GM10248 (cell line): ENCODE measurements around the gene WDR47.

Experiments
- CTCF ChIA-PET: fragments of 300-600 bp; sonication (Branson Sonifier 250); formaldehyde crosslinking; extraction: SDS; loops from one replicate; lab custom pipeline; 2021; ENCODE audit warnings: antibody characterized with exemption; lab: Yijun Ruan, JAX
- POLR2A ChIA-PET: fragments of 350-650 bp; sonication (Branson Sonifier 250); formaldehyde crosslinking; extraction: SDS; loops from one replicate; lab custom pipeline; 2020; ENCODE audit warnings: antibody characterized with exemption; lab: Yijun Ruan, JAX
- DNase-seq: peaks from one replicate; pipeline ENCODE4 v3.0.0; 2012; ENCODE audit errors: extremely low spot score
- CTCF ChIP-seq: IDR thresholded peaks from 2 replicates; pipeline ENCODE4 v1.5.1; 2012; ENCODE audit warnings: mild to moderate bottlenecking, low read depth; ENCODE audit errors: extremely low read depth, missing control alignments, control extremely low read depth

Gene WDR47

DNA sequence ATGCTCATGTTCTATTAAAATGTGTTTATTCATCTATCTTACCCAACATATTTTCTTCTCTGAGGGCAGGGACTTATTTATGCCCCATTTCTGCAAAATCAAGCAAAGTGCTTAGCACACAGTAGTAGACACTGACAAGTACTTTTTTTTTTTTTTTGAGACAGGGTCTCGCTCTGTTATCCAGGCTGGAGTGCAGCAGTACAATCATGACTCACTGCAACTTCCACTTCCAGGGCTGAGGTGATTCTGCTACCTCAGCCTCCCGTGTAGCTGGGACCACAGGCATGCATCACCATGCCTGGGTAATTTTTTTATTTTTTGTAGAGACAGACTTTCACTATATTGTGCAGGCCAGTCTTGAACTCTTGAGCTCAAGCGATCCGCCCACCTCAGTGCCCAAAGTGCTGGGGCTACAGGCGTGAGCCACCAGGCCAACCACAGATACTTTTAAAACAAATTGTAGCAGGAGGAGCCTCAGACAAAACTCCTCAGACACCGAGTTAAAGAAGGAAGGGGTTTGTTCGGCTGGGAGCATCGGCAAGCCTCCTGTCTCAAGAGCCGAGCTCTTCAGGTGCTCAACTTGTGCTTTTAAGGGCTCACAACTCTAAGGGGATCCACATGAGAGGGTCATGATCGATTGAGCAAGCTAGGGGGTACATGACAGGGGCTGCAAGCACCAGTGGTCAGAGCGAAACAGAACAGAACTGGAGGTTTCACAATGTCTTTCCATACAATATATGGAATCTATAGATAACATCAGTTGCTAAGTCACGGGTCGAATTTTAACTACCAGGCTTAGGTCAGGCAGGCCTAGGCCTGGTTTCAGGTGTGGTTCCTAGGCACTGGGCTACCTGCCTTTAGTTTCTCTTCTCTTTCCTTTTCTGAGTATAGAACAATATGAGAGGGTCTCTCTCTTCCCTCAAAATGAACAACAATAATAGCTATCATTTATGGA lies 42.9 kb upstream of the WDR47 start:
- CTCF ChIA-PET: interaction anchor here (1.4 to 4.0 kb wide), 3 partner anchors 9 to 15 kb away, joined by 5 to 23 read pairs (median 5); partner anchors contain the start of gene TAF13
- POLR2A ChIA-PET: interaction anchor here (0.7 kb wide), 1 partner anchor 15 kb away, joined by 3 read pairs; no protein-coding TSS in a partner anchor
- no peak for DNase-seq
- no peak for TF ChIP-seq CTCF

- ChIA-PET POLR2A (no interaction called here), CTCF (interaction anchor here (0.6 to 4.0 kb wide), 4 partner anchors 8 to 96 kb away, joined by 3 to 23 read pairs (median 4); partner anchors contain the start of gene TAF13)
- TF ChIP-seq CTCF: no peak
- no peak for DNase-seq
Measured at GRCh38 chr1:109083923-109084322, 42.0 kb upstream of the WDR47 start.

GRCh38 chr1:109083501-109083900 lies 41.6 kb upstream of the WDR47 start:
- no peak for DNase-seq
- ChIA-PET CTCF (interaction anchor here (0.6 to 4.0 kb wide), 3 partner anchors 16 to 95 kb away, joined by 3 to 23 read pairs (median 3); no protein-coding TSS in a partner anchor), POLR2A (no interaction called here)
- TF ChIP-seq CTCF: no peak

GRCh38 chr1:109080441-109081082 lies 38.7 kb upstream of the WDR47 start:
- CTCF ChIA-PET: interaction anchor here (1.1 to 1.8 kb wide), 3 partner anchors 12 to 32 kb away, joined by 3 to 5 read pairs (median 3); a partner anchor contains a TSS
- POLR2A ChIA-PET: no interaction called here
- DNase-seq: no peak
- no peak for TF ChIP-seq CTCF

DNA sequence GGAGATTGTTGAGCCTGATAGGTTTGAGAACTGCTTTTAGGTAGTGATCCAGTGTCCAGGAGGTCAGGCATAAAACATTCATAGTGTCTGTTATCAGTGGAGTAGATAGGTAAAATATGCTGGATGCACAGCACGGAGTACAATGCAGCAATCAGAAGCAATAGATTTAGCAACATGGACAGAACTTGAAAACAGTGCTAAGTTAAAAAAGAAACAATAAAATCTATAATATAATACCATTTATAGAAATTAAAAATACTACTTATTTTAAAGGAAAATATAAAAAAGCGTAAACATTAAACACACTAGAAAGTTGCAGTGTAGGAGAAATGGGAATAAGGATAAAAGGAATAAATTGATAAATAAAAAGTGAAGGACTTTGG lies 37.3 kb upstream of the WDR47 start:
- DNase-seq: no peak
- ChIA-PET POLR2A (no interaction called here), CTCF (no interaction called here)
- TF ChIP-seq CTCF: no peak

GRCh38 chr1:109078317-109078716 lies 36.4 kb upstream of the WDR47 start:
- DNase-seq: no peak
- TF ChIP-seq CTCF: no peak
- ChIA-PET CTCF (interaction anchor here (0.9 to 1.2 kb wide), 2 partner anchors 8 to 33 kb away, joined by 3 to 4 read pairs; no protein-coding TSS in a partner anchor), POLR2A (no interaction called here)
